Bronchial epithelial cell (primary cell): ENCODE data around the gene TRAPPC12. TPM values are rescaled to one million over a fixed set of nuclear protein-coding genes. Genes with fewer than 3 reads are reported as not detected.

Experiments used
- DNase-seq: peaks from one replicate; pipeline ENCODE4 v3.0.0-alpha.2; 2010; ENCODE audit warnings: low read depth
- FAIRE-seq: peaks from 2 replicates; lab custom pipeline; 2011; peaks lifted over from hg19 to GRCh38; lab: Jason Lieb, UNC
- H3K27me3 ChIP-seq: 2 replicates; pipeline ENCODE4 v1.5.1; 2011; ENCODE audit warnings: low read length; ENCODE audit not compliant: control insufficient read depth, insufficient read depth
- H3K36me3 ChIP-seq: 2 replicates; pipeline ENCODE4 v1.5.1; 2011; ENCODE audit warnings: low read length; ENCODE audit not compliant: control insufficient read depth, insufficient read depth
- H3K4me3 ChIP-seq: 2 replicates; pipeline ENCODE4 v1.5.1; 2011; ENCODE audit warnings: mild to moderate bottlenecking, low read depth, low read length, control low read depth
- total RNA-seq: library from RNA; depleted of rRNA; stranded (reverse); fragments of >200 nt; gene quantifications from 2 replicates; pipeline ENCODE4 v1.2.1, GENCODE V29; 2014
- TF ChIP-seq, protein P1 (sequence below): IDR thresholded peaks from 2 replicates; pipeline ENCODE4 v1.5.1; 2011; ENCODE audit warnings: mild to moderate bottlenecking, moderate library complexity, low read length, control low read depth, inconsistent platforms; ENCODE audit not compliant: insufficient read depth, severe bottlenecking

Gene TRAPPC12
- total RNA-seq, 1 donor from 2014 or later: 52.9 TPM

DNA sequence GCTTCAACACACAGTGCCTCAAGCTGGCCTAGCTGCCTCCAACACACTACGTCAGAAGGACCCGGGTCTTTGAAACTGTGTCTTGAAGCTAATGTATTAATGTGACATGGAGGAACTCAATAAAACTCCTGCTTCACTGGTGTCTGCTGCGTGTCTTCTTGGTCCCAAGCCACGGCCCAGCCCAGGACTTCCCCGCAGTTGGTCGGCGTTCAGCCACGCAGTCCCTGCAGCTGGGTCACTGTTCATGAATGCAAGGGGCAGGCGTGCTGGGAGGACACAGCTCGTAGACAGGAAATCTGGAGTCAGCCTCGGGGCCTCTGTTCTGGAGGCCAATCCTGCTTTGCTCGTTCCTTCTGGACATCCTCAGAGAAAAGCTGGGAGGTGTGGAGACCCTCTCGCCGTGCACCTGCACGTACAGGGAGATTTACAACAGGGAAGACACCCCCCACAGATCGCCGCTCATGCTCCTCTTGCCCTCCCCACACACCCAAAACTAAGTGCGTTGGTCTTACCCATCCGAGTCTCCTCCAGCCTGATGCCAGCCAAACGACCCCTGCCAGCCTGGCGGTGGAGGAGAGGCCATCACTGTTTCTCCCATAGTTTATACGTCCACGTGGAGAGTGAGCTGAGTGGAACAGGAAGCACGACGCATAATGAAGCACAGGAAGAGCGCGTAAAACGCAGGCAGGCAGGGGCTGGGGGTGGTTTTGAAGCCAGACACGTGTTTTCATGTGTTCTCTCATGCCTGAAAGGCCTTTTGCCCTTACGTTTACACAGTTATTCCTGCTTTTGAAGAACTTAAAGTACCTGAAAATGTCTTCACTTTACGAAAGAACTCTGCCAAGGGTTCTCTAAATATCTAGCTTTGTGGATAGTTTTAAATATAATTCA is 100.2 kb downstream of the TRAPPC12 start:
- no peak for FAIRE-seq

DNA sequence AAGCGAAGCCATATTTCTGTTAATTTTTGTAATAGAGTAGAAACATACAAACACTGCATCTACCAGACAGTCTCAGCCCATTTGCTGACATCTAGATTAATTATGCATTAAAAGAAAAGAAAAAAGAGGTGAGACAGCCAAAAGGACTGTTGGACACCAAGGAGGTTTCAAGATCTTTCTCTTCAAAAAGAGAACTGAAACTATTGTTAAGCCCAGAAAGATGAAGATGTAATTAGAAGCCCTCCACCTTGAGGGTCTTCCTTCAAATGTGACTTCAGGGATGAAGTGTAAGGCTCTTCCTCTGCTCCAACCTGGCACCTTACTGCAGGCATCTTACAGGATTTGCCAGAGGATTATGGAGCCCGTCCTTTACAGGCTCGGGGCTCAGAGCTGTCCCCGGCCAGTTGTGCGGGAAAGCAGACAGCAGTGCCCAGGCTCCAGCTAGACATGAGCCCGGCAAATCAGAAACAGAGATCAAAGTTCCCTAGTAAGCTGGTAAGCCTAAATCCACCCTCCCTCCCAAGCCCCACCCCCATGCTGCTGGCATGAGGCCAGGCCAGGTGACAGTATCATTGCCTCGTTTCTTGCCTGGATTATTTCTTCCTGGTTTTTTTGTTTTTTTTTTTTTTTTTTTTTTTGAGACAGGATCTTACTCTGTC is 101.0 kb downstream of the TRAPPC12 start:
- Histone ChIP-seq H3K4me3 (no peak overlapping the region), H3K36me3 (peaks cover 11% of the 10 kb centered on the region), H3K27me3 (no peaks in the 10 kb centered on the region)
- DNase-seq: no peak
- FAIRE-seq: no peak
- TF ChIP-seq, protein P1, sequence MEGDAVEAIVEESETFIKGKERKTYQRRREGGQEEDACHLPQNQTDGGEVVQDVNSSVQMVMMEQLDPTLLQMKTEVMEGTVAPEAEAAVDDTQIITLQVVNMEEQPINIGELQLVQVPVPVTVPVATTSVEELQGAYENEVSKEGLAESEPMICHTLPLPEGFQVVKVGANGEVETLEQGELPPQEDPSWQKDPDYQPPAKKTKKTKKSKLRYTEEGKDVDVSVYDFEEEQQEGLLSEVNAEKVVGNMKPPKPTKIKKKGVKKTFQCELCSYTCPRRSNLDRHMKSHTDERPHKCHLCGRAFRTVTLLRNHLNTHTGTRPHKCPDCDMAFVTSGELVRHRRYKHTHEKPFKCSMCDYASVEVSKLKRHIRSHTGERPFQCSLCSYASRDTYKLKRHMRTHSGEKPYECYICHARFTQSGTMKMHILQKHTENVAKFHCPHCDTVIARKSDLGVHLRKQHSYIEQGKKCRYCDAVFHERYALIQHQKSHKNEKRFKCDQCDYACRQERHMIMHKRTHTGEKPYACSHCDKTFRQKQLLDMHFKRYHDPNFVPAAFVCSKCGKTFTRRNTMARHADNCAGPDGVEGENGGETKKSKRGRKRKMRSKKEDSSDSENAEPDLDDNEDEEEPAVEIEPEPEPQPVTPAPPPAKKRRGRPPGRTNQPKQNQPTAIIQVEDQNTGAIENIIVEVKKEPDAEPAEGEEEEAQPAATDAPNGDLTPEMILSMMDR: no peak

More for the DNA sequence above, 100.2 kb downstream of the TRAPPC12 start:
- H3K36me3 ChIP-seq: peaks cover 11% of the 10 kb centered on the region
- DNase-seq: no peak
- no peaks in the 10 kb centered on the region for H3K27me3 ChIP-seq
- no peak overlapping the region for H3K4me3 ChIP-seq
- TF ChIP-seq, protein P1: no peak

DNA sequence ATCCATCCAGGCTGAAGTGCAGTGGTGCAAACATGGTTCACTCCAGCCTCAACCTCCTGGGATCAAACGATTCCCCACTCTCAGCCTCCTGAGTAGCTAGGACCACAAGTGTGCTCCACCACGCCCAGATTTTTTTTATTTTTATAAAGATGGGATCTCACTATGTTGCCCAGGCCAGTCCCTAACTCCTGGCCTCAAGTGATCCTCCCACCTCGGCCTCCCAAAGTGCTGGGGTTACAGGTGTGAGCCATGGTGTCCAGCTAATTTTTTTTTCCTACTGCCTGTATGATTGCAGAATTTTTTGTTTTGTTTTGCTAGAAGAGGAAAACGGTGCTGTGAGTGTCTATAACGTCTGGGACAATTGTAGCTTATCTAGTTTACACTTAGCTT is 101.5 kb downstream of the TRAPPC12 start:
- FAIRE-seq: no peak
- no peak for DNase-seq
- no peaks in the 10 kb centered on the region for H3K27me3 ChIP-seq
- TF ChIP-seq, protein P1: no peak
- H3K36me3 ChIP-seq: peaks cover 7% of the 10 kb centered on the region
- no peak overlapping the region for H3K4me3 ChIP-seq

DNA sequence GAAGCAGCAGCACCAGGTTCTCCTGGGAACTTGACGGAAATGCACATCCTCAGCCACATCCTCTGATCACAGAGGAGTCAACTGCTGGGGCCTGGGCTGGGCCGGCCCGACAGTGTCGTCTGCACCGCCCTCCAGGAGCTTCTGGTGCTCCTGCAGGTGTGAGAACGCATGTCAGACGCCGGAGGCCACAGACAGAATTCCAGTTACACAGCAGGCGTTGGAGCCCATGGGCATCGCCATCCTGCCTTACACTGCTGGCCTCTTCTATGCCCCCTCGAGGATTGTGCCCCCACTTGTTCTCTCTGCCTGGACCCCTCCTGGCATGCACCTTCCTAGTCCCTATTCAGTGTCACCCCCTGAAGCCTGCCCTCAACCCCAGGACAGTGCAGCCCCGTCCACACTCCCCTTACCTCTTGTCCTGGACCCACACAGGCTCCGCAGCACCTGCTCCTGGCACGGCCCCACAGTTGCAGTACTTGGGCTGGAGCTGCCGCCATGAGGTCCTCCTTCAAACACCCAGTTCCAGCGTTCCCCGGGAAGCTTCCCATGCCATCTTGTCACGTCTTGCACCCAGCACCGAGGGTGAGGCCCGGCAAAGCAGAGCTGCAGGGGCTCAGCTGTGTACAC is 102.4 kb downstream of the TRAPPC12 start:
- H3K4me3 ChIP-seq: no peak overlapping the region
- DNase-seq (no peak), FAIRE-seq (no peak)
- TF ChIP-seq, protein P1: no peak
- peaks cover 7% of the 10 kb centered on the region for H3K36me3 ChIP-seq
- no peaks in the 10 kb centered on the region for H3K27me3 ChIP-seq

DNA sequence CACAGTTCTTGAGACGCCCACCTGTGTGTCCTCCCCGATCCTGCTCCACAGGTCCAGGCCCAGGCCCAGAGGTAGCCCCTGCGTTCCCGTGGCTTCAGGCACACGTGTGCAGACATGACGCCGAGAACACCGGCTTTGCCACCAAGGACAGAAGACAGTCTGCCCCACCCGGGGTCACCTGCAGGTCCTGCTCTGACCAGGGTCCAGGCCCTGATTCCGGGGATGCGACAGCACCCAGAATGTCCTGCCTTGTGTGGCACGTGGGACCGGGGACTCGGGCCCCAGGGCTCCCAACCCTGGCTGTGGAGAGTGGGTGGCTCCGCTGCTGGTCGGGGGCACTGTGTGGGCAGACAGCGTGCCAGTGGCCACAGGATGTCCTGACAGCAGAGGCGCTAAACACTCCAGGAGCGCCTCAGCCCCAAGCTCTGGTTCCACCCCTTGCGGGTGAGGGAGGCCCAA is 102.9 kb downstream of the TRAPPC12 start:
- FAIRE-seq (no peak), DNase-seq (no peak)
- Histone ChIP-seq H3K36me3 (peaks cover 7% of the 10 kb centered on the region), H3K27me3 (no peaks in the 10 kb centered on the region), H3K4me3 (no peak overlapping the region)
- TF ChIP-seq, protein P1: no peak
